Measurements from ENCODE around the gene CLIC4. TPM values are rescaled to one million over a fixed set of nuclear protein-coding genes. Genes with fewer than 3 reads are reported as not detected.
"Not testable (repeated sequence)": the region's sequence is repeated elsewhere in the genome, so short reads cannot be mapped to it uniquely, and the experiment has no call there.

The CLIC4 gene
- polyA plus RNA-seq, 1 donor: 195 TPM

- DNase-seq: no peak
Observed at GRCh38 chr1:24806588-24806987, 61.3 kb downstream of the CLIC4 start.

DNA sequence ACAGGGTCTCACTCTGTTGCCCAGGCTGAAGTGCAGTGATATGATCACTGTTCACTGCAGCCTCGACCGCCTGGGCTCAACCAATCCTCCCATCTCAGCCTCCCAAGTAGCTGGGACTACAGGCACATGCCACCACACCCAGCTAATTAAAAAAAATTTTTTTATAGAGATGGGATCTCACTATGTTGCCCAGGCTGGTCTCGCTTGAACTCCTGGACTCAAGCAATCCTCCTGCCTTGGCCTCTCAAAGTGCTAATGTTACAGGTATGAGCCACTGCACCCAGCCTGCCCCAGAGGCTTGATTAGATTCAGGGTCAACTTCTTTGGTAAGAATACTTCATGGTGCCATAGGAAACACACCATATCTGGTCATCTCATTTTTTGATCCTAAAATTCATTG lies 66.2 kb downstream of the CLIC4 start:
- DNase-seq: not testable (repeated sequence)

GRCh38 chr1:24820221-24820620 lies 75.0 kb downstream of the CLIC4 start:
- DNase-seq: not testable (repeated sequence)

DNA sequence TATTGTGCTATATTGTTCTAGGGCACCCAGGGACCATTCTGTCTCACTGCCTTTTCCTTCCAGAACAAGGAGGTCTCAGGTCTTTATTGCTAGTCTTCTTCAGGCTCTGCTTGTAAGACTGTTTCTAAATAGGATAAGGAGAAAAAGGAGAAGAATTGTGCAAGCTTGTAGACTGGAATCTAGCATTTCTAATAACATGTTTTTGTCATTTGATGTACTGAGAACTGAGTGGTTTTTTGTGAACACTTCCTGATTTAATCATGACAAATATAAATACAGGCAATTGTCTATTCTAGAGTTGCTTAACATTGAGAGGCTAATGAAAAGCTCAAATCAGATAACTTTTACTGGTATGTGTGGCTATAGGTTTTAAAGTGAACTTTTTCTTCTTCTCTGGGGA lies 77.6 kb downstream of the CLIC4 start:
- DNase-seq: no peak

DNA sequence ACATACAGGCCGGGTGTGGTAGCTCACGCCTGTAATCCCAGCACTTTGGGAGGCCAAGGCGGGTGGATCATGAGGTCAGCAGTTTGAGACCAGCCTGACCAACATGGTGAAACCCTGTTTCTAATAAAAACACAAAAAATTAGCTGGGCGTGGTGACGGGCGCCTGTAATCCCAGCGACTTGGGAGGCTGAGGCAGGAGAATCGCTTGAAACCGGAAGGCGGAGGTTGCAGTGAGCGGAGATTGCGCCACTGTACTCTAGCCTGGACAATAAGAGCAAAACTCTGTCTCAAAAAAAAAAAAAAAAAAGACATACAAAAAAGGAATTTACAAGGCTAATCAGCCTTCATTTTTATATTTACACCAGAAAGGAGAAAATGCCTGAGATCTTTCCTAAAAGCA lies 78.2 kb downstream of the CLIC4 start:
- not testable (repeated sequence) for DNase-seq

- DNase-seq: no peak
Observed at GRCh38 chr1:24825174-24825573, 79.9 kb downstream of the CLIC4 start.

GRCh38 chr1:24826510-24826909 lies 81.3 kb downstream of the CLIC4 start:
- no peak for DNase-seq

- no peak for DNase-seq
Observed at GRCh38 chr1:24827379-24828135, 82.3 kb downstream of the CLIC4 start.

- DNase-seq: no peak
Observed at GRCh38 chr1:24828183-24828886, 83.1 kb downstream of the CLIC4 start.

DNA sequence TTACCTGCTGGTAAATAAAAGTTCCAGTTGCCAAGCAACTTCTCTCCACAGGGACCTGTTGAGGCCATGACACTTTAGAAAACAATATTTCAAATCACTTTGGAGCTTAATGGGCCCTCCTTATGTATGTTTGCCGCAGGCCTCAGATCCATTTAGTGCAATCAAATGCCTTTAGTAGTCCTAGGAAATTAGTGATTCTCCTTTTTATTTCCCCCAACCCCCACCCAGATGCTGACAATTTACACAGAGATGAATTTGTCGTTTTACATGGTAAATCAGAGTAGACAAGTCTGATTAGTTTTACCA lies 83.6 kb downstream of the CLIC4 start:
- no peak for DNase-seq

DNA sequence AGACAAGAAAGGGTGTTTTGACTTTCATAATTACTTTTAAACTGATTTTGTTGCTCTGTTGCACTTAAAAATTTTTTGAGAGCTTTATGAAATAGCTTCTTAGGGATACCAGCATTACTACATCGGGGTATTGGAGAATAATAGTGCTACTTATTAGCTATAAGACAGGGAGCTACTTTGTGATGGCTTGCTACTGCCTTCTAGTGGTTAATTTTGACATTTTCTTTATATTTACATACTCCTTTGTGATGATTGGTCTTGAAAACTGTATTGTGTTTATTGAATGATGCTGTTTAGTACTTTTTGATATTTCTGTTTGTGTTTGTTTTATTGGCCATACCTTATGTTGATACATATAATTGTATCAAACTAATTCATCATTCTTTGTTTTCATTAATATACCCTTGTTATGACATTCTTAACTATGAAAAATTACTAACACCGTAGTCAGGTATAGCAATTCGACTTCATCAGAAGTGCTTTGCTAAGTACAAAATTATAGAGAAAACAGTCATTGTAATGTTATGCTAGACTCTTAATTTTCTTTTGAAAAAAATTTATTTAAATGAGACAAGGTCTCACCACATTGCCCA lies 85.5 kb downstream of the CLIC4 start:
- peak; percentile 73 for DNase-seq

GRCh38 chr1:24841593-24841992 lies 96.3 kb downstream of the CLIC4 start:
- no peak for DNase-seq

- DNase-seq: no peak
Observed at GRCh38 chr1:24846671-24847070, 101.4 kb downstream of the CLIC4 start.

DNA sequence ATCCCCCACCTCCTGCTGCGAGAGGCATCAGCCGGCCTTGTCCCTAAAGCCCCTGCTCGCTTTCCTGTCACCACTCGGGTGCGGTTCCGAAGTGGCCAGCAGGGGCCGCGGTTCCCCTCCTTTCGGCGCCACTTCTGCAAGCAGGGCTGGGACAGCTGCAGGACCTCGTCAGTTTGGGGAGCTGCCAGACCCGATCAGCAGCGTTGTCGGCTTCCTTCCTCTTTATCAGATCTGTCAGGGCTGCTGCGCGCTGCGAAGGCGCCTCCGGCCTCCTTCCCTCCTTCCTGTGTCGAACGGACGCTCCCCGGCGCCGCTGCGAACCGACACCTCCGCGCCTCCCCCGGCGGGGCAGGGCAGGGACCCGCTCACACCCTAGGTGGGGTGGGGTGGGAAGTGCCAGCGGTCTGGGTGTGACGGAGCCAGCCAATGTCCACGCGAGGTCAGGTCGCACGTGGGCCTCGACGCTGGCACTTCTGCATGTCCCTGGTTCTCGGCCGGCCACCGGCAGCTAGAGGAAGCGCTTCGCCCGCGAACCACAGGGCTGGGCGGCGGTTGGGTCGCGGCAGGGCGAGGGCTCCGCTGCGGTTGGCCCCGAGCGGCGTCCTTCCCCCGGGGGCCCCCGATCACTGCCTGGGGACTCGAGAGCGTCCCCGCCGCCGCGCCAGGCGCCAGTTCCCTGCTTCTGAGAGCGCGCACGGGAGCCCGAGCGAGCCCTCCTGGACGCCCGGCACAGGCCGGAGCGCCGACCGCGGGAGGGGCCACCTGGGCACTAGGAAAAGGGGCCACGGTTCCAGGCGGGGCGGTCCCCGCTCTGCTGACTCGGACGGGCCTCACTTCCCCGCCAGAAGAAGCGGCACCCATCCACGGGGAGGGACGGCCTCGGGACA lies 103.0 kb downstream of the CLIC4 start:
- peak; percentile 87 for DNase-seq

- DNase-seq: no peak
Observed at GRCh38 chr1:24849672-24850295, 104.5 kb downstream of the CLIC4 start.

GRCh38 chr1:24850328-24850920 lies 105.2 kb downstream of the CLIC4 start:
- no peak for DNase-seq

- DNase-seq: peak; percentile 50
Observed at GRCh38 chr1:24853649-24854048, 108.4 kb downstream of the CLIC4 start.

DNA sequence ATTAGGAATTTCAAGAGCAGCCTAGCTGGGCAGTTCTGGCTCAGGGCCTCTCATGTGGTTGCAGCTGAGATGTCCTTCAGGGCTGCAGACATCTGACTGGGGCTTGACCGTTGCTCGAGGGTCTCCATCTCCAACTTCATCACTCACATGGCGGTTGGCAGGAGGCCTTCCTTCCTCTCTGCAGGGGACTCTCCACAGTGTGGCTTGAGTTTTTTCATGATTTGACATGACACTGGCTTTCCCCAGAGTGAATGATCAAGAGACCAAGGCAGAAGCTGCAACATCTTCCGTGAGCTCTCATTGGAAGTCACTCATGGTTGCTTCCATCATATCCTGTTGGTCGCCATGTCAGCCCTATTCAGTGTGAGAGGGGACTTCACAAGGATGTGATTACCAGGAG lies 110.2 kb downstream of the CLIC4 start:
- no peak for DNase-seq

DNA sequence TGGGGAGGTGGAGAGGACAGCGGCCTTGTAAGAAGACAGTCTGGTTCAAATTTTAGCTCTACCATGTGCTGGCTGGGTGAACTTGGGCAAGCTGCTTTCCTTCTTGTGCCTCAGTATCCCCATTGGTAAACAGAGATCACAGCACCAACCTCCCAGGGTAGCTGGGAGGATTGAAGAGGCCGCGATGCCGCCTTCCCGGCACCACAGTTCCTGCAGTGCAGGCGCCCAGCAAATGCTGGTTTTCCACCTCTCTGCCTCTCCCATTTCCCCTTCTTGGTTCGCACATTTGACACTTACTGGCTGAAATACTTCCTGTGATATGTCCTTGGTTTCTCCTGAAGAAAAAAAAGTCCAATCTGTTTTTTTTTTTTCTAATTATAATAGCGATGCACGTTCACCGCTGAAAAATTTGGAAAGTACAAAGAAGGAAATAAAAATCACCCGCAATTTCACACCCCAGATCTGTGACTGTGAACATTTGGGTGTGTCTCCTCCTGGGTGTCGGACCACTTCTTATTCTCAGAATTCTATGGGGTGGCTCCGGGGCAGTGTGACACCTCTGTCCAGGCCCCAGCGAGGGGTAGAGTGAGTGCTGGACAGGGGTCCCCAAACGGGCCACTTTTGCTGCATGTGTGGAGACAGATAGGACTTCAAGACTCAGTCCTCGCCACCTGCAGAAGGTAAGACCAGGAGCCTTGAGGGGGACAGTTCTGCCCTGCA lies 111.7 kb downstream of the CLIC4 start:
- no peak for DNase-seq

DNA sequence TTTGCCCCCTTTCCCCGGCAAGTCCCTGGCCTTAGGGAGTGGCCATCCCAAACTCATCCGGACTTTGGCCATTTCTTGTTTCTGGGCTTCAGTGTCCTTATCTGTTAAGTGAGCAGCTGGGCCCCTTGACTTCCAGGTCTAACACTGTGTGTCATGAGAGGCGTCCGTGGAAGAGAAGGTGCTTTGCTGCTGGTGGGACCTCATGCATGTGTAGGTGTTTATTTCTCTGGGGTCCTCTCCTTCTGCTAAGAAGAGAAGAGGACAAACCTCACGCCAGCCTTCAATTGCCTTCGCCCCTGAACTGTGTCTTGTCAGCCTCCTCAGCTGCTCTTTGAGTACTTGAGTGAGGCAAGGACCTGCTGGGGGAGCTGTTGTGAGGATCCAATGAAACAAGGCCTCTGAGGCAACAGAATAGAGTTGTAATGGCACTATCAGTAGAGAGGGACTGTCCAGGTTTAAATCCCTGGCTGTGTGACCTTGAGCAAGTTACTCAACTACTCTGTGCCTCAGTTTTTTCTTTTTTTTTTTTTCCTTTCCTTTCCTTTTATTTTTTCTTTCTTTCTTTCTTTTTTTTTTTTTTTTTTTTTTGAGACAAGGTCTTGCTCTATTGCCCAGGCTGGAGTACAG lies 112.4 kb downstream of the CLIC4 start:
- no peak for DNase-seq
